ENCODE measurements around the gene DOK4.

- no peak for TF ChIP-seq CTCF (IDR thresholded peaks at IDR 0.05; ENCODE audit: low read depth, low read length, missing input control)
- no peak for TF ChIP-seq RAD21 (IDR thresholded peaks at IDR 0.05)
- TF ChIP-seq ZBTB33 (IDR thresholded peaks at IDR 0.05) = no peak
- TF ChIP-seq YY1 (IDR thresholded peaks at IDR 0.05) = no peak
These were observed 40.2 kb upstream of the DOK4 start for GRCh38 chr16:57526498-57526897.
